K562 (cell line): ENCODE measurements around the gene MAD1L1. TPM values are rescaled to one million over a fixed set of nuclear protein-coding genes. Genes with fewer than 3 reads are reported as not detected.

ENCODE experiments used
- ATAC-seq: fragments of 200-7000 bp; cut with Tn5 transposase; 3 replicates; pipeline ENCODE4 v1.9.1; 2020; ENCODE audit warnings: moderate library complexity
- BruUV-seq: library from RNA; stranded (reverse); fragments of 400-500 nt; replicated peaks from 2 replicates; lab custom pipeline; 2021; lab: Mats Ljungman, UMichigan
- CTCF ChIA-PET: fragments of 300-600 bp; formaldehyde crosslinking; extraction: SDS; loops from one replicate; lab custom pipeline; 2021; ENCODE audit warnings: low intra/inter-chr PET ratio; lab: Yijun Ruan, JAX
- POLR2A ChIA-PET: fragments of 300-600, 350-650 bp; sonication (Branson Sonifier 250); formaldehyde crosslinking; extraction: SDS; loops from one replicate; lab custom pipeline; 2021; ENCODE audit warnings: antibody characterized with exemption, inconsistent platforms; lab: Yijun Ruan, JAX
- DNase-seq, 4 experiments: peaks; one replicate each; pipeline versions ENCODE4 v3.0.0 to v3.0.0-alpha.2; 2011 to 2018; ENCODE audit warnings: low spot score in 3 of 4, mixed read lengths in 3 of 4; ENCODE audit errors: extremely low read depth in 1 of 4
- FAIRE-seq: peaks from 2 replicates; lab custom pipeline; 2011; peaks lifted over from hg19 to GRCh38; lab: Jason Lieb, UNC
- H2AFZ ChIP-seq: 2 replicates; pipeline ENCODE4 v1.6.0; 2011; ENCODE audit warnings: low read depth, low read length, control low read depth, inconsistent platforms
- H3K27ac ChIP-seq: fragments of 200-600 bp; 3 replicates; pipeline ENCODE4 v1.8.0; 2011; ENCODE audit warnings: low read depth, mild to moderate bottlenecking, control low read depth, inconsistent platforms, low read length, moderate library complexity, mixed read lengths; ENCODE audit errors: extremely low read depth
- H3K27me3 ChIP-seq, 2 experiments: fragments of 300-600 bp in 1 of 2; 2 replicates in 1 of 2; 3 replicates in 1 of 2; pipeline versions ENCODE4 v1.6.0 to v1.8.0; 2011; ENCODE audit warnings: inconsistent platforms in 2 of 2, low read length in 2 of 2, mild to moderate bottlenecking in 1 of 2, mixed read lengths in 1 of 2, moderate library complexity in 1 of 2; ENCODE audit not compliant: control insufficient read depth in 2 of 2, insufficient read depth in 2 of 2
- H3K36me3 ChIP-seq: fragments of 300-600 bp; 3 replicates; pipeline ENCODE4 v1.8.0; 2011; ENCODE audit warnings: mild to moderate bottlenecking, low read length, inconsistent platforms; ENCODE audit not compliant: control insufficient read depth, insufficient read depth
- H3K4me1 ChIP-seq, 2 experiments: fragments of 200-600 bp in 1 of 2; replicated peaks in 1 of 2; 2 replicates in 1 of 2; 3 replicates in 1 of 2; pipeline versions ENCODE4 v1.5.1 to v1.8.0; 2011; ENCODE audit warnings: inconsistent platforms in 2 of 2, low read length in 2 of 2, mild to moderate bottlenecking in 1 of 2, mixed read lengths in 1 of 2, moderate library complexity in 1 of 2; ENCODE audit not compliant: control insufficient read depth in 2 of 2, insufficient read depth in 2 of 2
- H3K4me2 ChIP-seq: 2 replicates; pipeline ENCODE4 v1.6.1; 2011; ENCODE audit warnings: low read length, control low read depth, inconsistent platforms, mixed read lengths; ENCODE audit not compliant: insufficient read depth
- H3K4me3 ChIP-seq: fragments of 200-600 bp; sonication (generic), shearing (Covaris generic); 2 replicates; pipeline ENCODE4 v1.5.1; 2016; ENCODE audit warnings: control low read depth, inconsistent platforms
- H3K79me2 ChIP-seq: fragments of 200-600 bp; 3 replicates; pipeline ENCODE4 v1.8.0; 2011; ENCODE audit warnings: low read length, inconsistent platforms; ENCODE audit not compliant: control insufficient read depth, insufficient read depth
- H3K9ac ChIP-seq, 2 experiments: 2 replicates each; pipeline versions ENCODE4 v1.6.0 to v1.6.1; 2011; ENCODE audit warnings: low read depth in 2 of 2, low read length in 2 of 2, control low read depth in 1 of 2, inconsistent platforms in 1 of 2, mild to moderate bottlenecking in 1 of 2, mixed read lengths in 1 of 2; ENCODE audit not compliant: insufficient read depth in 1 of 2
- H3K9me1 ChIP-seq: one replicate; pipeline ENCODE4 v1.6.0; 2011; ENCODE audit warnings: inconsistent platforms, mild to moderate bottlenecking, low read length, moderate library complexity; ENCODE audit not compliant: control insufficient read depth, insufficient read depth
- H3K9me3 ChIP-seq: replicated peaks from 2 replicates; pipeline ENCODE4 v1.5.1; 2011; ENCODE audit warnings: low read depth, low read length, inconsistent platforms; ENCODE audit not compliant: control insufficient read depth, insufficient read depth
- H4K20me1 ChIP-seq: replicated peaks from 2 replicates; pipeline ENCODE4 v1.6.1; 2011; ENCODE audit warnings: low read length, inconsistent platforms, mixed read lengths; ENCODE audit not compliant: control insufficient read depth, insufficient read depth
- CBX2 ChIP-seq: fragments of 200-600 bp; sonication (generic); IDR thresholded peaks from one replicate; pipeline ENCODE4 v1.6.1; 2012; ENCODE audit warnings: mild to moderate bottlenecking, low read length, inconsistent platforms; ENCODE audit not compliant: insufficient read depth, poor library complexity, severe bottlenecking
- KLF6 ChIP-seq: fragments of 250-450 bp; sonication (Bioruptor Pico); IDR thresholded peaks from 2 replicates; pipeline ENCODE4 v1.4.0; 2020; ENCODE audit warnings: mild to moderate bottlenecking, moderate library complexity, borderline replicate concordance
- POLR2A ChIP-seq: fragments of 450-650 bp; conservative IDR thresholded peaks from 2 replicates; pipeline ENCODE4 v1.6.1; 2016
- RHOXF2B ChIP-seq: fragments of 250-450 bp; sonication (Bioruptor Pico); conservative IDR thresholded peaks from 2 replicates; pipeline ENCODE4 v1.5.1; 2021
- SAFB ChIP-seq: fragments of 200-400 bp; formaldehyde crosslinking; IDR thresholded peaks from 2 replicates; pipeline ENCODE4 v1.6.1; 2017; ENCODE audit warnings: low read depth, low read length, borderline replicate concordance
- ZNF263 ChIP-seq: sonication (generic); formaldehyde crosslinking; IDR thresholded peaks from 2 replicates; pipeline ENCODE4 v1.8.0; 2022; ENCODE audit warnings: mild to moderate bottlenecking, missing genetic modification reagents, borderline replicate concordance
- WGBS: fragments of 100-300 bp; shearing (Covaris generic); methylation state at CpG from one replicate; pipeline ENCODE4 v1.1.6; 2016; ENCODE audit warnings: low coverage, mixed read lengths; ENCODE audit not compliant: insufficient coverage; ENCODE audit errors: missing lambda C conversion rate; 5-methylcytosine and 5-hydroxymethylcytosine counted together
- in situ Hi-C: fragments of 300-500 bp; cut with MboI; formaldehyde crosslinking; loops from 4 replicates; pipeline ENCODE4 v1.15.0; 2018; ENCODE audit warnings: inconsistent platforms, mixed read lengths
- intact Hi-C: fragments of 100-400 bp; cut with micrococcal nuclease; formaldehyde crosslinking; loops from 2 replicates; pipeline ENCODE4 v1.14.2; 2022
- polyA plus RNA-seq, 8 experiments: library from polyadenylated mRNA; depleted of rRNA in 4 of 8; stranded (reverse) in 5 of 8; unstranded in 3 of 8; fragments of >200 nt; fragmentation: Nextera tagmentation in 2 of 8; fragmentation: Illumina TruSeq in 1 of 8; extraction: Ambion mirVana in 2 of 8; extraction: Trizol in 1 of 8; gene quantifications; 2 replicates each; pipeline versions ENCODE4 v1.2.1 to v1.2.3, GENCODE V29; 2011 to 2014; ENCODE audit warnings: inconsistent platforms in 1 of 8, missing spikeins in 1 of 8
- total RNA-seq, 7 experiments: library from RNA; depleted of rRNA in 6 of 7; stranded (reverse); fragments of >200 nt in 6 of 7; fragmentation: Illumina TruSeq in 2 of 7; extraction: Trizol in 2 of 7; gene quantifications; 2 replicates each; pipeline versions ENCODE4 v1.2.1 to v1.2.3, GENCODE V29; 2011 to 2021; ENCODE audit warnings: low replicate concordance in 1 of 7

Gene MAD1L1
- total and polyA plus RNA-seq, 9 of the 15 experiments (the other 6 are each of a cell fraction or from before 2014, with no cell fraction given): 1.7 to 89.7 (median 18.0) TPM

- H3K4me1 ChIP-seq: peaks cover 0 to 15% of the 10 kb centered on the region in 2 experiments; a peak in 3 of 5 replicates
- no peaks in the 10 kb centered on the region for H3K27me3 ChIP-seq
- ATAC-seq (no peak), FAIRE-seq (no peak), DNase-seq (no peak)
- ChIA-PET POLR2A (interaction anchor here (0.7 kb wide), 1 partner anchor 9 kb away, joined by 6 read pairs; no protein-coding TSS in a partner anchor), CTCF (no interaction called here)
- no peak overlapping the region for H2AFZ ChIP-seq
- peaks cover 11% of the 10 kb centered on the region for H3K79me2 ChIP-seq
- H3K4me2 ChIP-seq: no peak overlapping the region
- no peaks in the 10 kb centered on the region for H3K9me3 ChIP-seq
- H3K4me3 ChIP-seq: no peak overlapping the region
- H4K20me1 ChIP-seq: peaks cover 15% of the 10 kb centered on the region
- H3K9me1 ChIP-seq: no peaks in the 10 kb centered on the region
- no peak overlapping the region for H3K27ac ChIP-seq
- in situ Hi-C loops: no loop called here
- TF ChIP-seq ZNF263 (CRISPR knock-in tag) (peak; percentile 54; the same call in 1 of the 2 replicates), KLF6 (no peak)
- 86% methylated on average over 10 of the region's 18 CpGs for WGBS
- no peak overlapping the region; a peak in 1 of 4 replicates for H3K9ac ChIP-seq
- intact Hi-C loops: no loop called here
- peaks cover 41% of the 10 kb centered on the region; the same call in 2 of the 3 replicates for H3K36me3 ChIP-seq
- BruUV-seq: no TSS peak
Measured at GRCh38 chr7:2276107-2276506, 43.4 kb upstream of the MAD1L1 start.

- intact Hi-C loops: no loop called here
- POLR2A ChIA-PET: interaction anchor here (1.0 to 1.2 kb wide), 2 partner anchors 25 to 26 kb away, joined by 4 to 6 read pairs; no protein-coding TSS in a partner anchor
Measured at GRCh38 chr7:2275101-2275500, 42.4 kb upstream of the MAD1L1 start.

More at GRCh38 chr7:2275101-2275500, 42.4 kb upstream of the MAD1L1 start:
- Histone ChIP-seq H3K36me3 (peaks cover 46% of the 10 kb centered on the region; the same call in 2 of the 3 replicates), H4K20me1 (peaks cover 15% of the 10 kb centered on the region), H3K4me1 (peaks cover 0 to 13% of the 10 kb centered on the region in 2 experiments; a peak in 2 of 5 replicates), H3K9ac (no peak overlapping the region), H3K27ac (no peak overlapping the region), H3K79me2 (peaks cover 5% of the 10 kb centered on the region; the same call in 2 of the 3 replicates), H3K4me3 (no peak overlapping the region), H3K9me3 (no peaks in the 10 kb centered on the region), H3K9me1 (no peaks in the 10 kb centered on the region), H3K4me2 (no peak overlapping the region), H3K27me3 (no peaks in the 10 kb centered on the region), H2AFZ (no peak overlapping the region)
- in situ Hi-C loops: no loop called here
- ATAC-seq (no peak), DNase-seq (no peak), FAIRE-seq (no peak)
- 86% methylated on average over 18 of the region's 18 CpGs for WGBS
- TF ChIP-seq CBX2 (no peak), POLR2A (no peak), RHOXF2B (CRISPR knock-in tag) (no peak), SAFB (no peak)
- CTCF ChIA-PET: no interaction called here
- no TSS peak for BruUV-seq
